Germinal center (tissue), 1 donor: ENCODE measurements around the gene C3orf70.

ENCODE experiments used
- DNase-seq: peaks from one replicate; pipeline ENCODE4 v3.0.0; 2012; ENCODE audit warnings: mixed read lengths, low spot score

The C3orf70 gene, protein sequence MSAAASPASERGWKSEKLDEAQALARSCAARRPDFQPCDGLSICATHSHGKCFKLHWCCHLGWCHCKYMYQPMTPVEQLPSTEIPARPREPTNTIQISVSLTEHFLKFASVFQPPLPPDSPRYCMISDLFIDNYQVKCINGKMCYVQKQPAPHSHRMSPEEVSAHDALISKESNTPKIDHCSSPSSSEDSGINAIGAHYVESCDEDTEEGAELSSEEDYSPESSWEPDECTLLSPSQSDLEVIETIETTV

GRCh38 chr3:185152410-185153170 is at the start of gene C3orf70:
C3orf70 (minus strand) TSS chr3:185153060; CDS start chr3:185152823, 237 bp downstream.
- peak; percentile 62 for DNase-seq

GRCh38 chr3:185200639-185201038 is 47.8 kb upstream of the C3orf70 start:
- DNase-seq, result no peak

GRCh38 chr3:185199671-185200070 is 46.8 kb upstream of the C3orf70 start:
- no peak for DNase-seq

DNA sequence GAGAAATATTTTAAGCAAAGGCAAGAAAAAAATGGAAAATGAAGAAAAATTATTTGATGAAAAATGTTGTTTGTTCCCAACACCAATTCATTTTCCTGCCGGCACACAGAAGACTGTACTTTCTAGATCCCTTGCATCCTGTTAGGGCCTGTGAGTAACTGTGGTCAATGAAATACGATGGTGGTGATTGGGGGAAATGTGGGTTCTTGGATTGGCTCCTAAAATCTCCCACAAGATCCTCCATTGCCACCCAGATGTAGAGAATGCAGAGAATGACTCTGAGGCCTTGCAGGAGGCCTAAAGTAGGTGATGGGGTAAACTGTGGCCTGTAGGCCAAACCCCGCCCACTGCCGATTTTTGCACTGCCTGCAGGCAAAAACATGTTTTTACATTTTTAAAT is 46.3 kb upstream of the C3orf70 start:
- no peak for DNase-seq

DNA sequence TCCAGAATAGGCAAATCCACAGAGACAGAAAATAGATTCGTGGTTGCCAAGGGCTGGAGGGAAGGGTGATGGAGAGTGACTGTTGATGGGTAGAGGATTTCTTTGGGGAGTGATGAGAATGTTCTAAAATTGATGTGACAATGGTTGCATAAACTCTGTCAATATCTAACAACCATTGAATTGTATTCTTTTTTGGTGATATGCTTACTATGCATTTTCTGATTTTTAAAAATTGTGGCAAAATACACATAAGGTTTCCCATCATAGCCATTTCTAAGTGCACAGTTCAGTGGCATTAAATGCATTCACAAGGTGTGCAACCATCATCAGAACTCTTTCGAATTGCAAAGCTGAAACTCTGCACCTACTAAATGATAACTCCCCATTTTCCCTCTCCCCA is 44.2 kb upstream of the C3orf70 start:
- DNase-seq, result no peak

DNA sequence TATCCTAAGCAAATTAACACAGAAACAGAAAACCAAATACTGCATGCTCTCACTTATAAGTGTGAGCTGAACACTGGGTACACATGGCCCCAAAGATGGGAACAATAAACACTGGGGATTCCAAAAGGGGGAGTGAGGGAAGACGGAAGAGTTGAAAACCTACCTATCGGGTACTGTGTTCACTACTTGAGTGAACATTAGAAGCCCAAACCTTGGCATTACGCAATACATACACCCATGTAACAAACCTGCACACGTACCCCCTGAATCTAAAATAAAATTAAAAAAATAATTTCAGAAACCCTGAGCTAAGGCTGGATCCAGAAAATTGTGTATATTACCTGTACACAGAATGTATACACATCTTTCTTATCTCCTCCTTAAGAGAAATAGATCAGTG is 42.8 kb upstream of the C3orf70 start:
- DNase-seq, result no peak

DNA sequence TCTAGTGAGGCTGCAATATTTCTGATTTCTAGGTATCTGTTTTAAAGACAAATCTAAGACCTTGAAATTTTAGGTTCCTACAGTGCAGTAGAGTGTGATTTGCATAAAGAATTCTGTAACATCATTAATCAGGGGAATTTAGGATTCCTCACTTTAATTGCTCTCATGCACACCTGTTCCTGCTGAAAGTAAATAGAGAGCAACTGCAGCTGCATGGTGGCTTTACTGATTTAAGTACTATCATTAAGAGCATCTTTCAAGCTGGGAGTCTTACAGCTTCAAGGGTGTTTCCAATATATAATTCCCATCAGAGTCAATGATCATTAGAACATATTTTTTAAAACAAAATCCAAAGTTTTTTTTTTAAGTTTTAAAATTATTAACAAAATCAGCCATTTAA is 36.0 kb upstream of the C3orf70 start:
- DNase-seq, result no peak

GRCh38 chr3:185187391-185187790 is 34.5 kb upstream of the C3orf70 start:
- no peak for DNase-seq

- DNase-seq, result peak; percentile 37
These were observed 24.0 kb upstream of the C3orf70 start for GRCh38 chr3:185176750-185177359.

GRCh38 chr3:185175370-185175987 is 22.6 kb upstream of the C3orf70 start:
- DNase-seq, result peak; percentile 19

DNA sequence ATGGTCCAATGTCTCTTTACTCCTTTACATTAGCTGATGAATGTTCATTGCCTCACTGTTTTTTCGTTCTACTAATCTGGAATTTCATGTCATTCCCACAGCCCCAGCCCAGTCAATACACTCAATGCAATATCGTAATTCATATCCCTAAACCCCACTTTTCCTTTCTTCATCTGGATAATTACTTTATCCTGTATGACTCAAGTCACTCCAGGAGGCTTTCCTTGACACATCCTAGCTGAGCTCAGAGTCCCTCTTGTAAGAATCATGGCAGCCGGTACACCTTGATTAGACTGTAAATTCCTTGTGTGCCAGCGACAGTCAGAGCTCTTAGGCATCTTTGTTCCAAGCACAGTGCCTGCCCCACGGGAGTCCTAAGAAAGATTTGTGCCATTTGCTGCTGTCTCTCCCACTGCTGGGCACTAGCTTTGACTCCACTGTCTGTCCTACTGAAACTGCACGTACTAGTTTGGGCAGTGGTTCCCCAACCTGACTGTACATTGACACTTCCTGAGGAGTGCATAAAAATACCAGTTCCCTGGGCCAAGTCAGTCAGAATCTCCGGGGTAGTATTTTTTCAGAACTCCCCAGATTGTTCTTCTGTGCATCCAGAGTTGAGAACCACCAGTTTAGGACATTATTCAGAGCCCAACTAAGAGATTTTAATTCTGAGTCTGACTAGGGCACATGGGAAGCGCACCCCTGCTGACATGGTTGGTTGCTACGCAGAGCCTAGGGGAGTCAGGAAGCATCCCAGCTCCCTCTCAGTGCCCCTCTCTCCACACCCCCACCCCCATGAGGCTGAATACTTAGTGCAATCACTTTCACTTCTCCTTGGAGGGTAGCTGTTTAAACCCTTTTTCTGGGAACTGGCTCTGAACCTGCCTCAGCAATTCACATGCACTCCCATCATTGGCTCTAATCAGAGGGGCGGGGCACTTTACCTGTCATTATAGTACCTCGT is 19.5 kb upstream of the C3orf70 start:
- DNase-seq, result no peak

GRCh38 chr3:185164428-185165217 is 11.8 kb upstream of the C3orf70 start:
- DNase-seq, result no peak

DNA sequence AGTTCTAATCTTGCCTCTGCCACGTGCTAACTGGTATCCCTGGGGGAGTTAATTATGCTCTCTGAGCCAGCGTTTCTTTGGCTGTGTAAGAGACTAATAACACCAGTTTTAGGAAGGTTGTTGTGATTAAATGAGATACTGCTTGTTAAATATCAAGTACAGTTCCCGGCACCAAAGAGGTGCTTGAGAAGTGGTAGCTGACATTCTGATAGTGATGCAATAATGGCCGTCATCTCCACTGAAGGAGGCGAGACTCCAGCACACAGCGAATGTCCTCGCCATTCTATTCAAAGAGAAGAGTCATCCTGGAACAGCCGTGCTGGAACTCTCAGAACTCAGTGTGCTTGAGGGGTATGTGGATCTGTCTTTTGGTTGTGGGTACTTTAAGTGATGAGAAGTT is 9.8 kb upstream of the C3orf70 start:
- DNase-seq, result no peak

DNA sequence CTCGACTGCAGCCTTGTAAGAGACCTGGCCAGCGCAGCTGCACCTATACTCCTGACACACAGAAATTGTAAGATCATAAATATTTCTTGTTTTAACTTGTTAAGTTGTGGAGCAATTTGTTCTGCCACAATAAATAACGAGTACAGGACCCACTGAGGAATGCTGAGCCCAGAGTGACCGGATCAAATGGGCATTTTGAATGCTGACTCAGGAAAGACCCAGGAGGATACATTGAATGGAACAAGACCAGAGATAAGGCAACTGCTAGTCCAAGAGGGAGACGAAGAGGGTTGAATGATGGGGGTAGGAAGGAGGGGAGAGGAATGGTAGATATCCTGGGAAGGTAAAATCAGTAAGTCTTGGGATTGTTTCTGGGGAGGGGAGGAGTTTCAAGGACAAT is 8.9 kb upstream of the C3orf70 start:
- no peak for DNase-seq

DNA sequence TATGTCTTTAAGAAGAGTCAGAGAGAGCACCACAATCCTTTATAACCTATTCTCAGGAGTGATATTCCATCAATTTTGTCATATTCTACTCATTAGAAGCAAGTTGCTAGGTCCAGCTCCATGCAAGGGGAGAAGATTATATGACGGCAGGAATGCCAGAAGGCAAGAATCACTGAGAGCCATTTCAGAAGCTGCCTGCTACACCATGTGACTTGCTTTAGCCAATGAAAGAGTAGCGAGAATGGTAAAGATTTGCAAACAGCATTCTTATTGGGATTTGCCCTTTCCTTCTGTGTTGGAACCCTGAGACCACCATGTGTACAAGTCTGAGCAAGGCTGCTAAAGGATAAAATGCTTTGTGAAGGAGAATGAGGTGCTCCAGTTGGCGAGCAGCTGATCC is 4.5 kb upstream of the C3orf70 start:
- no peak for DNase-seq

DNA sequence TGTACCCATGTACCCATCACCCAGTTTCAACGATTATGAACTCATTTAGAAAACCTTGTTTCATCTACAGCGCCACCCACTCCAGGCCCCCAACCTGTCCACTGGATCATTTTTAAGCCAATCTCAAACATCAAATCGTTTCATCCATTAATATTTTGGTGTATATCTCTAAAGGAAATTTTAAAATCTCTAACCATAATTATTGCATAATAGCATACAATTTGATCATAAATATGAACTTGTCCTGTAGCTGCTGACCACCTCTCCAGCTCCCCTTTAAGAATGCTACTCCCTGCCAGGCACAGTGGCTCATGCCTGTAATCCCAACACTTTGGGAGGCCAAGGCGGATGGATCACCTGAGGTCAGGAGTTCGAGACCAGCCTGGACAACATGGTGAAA is 2.8 kb upstream of the C3orf70 start:
- no peak for DNase-seq

- no peak for DNase-seq
These were observed 1.2 kb upstream of the C3orf70 start for GRCh38 chr3:185153861-185154629.

- no peak for DNase-seq
These were observed 411 bp upstream of the C3orf70 start for GRCh38 chr3:185153171-185153771.

DNA sequence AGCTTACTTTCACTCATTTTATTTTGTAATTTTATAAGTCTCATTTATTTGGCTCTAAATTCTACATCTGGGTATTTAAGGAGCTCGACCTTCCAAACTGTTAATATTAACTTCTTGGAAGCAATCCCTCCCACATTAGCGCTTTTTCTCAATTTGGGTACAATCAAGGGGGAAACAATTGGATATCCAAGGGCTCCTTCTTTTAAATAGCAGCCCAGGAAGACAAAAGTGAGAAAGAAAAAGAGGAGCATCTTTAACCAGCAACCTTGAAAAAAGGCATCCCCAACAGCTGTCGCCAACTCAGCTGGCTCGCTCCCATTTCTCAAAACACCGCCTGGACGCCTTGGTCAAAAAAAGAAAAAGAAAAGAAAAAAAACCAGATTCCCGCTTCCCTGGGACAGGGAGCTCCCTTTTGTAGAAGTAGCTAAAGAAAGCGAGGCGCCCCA is 873 bp downstream of the C3orf70 start:
- DNase-seq, result no peak
